Posterior cingulate gyrus (tissue), 11 donors: ENCODE measurements around the gene SMAD6.

Experiments used
- DNase-seq, 10 donors: peaks; one replicate each; pipeline versions ENCODE4 v3.0.0 to v3.0.0-alpha.2; 2020 to 2021; ENCODE audit warnings: mixed read lengths in 3 of 10
- intact Hi-C: fragments of 100-400 bp; cut with DNase I; formaldehyde crosslinking; loops from one replicate; pipeline ENCODE4 v1.15.1; 2023

Gene SMAD6

GRCh38 chr15:66716656-66717020, 14.6 kb downstream of the SMAD6 start:
- DNase-seq = peak in 1 of 10 donors; percentile 26
- intact Hi-C loops = no loop called here

- DNase-seq = peak in 1 of 10 donors; percentile 32
- intact Hi-C loops = no loop called here
Observed at GRCh38 chr15:66718220-66718988, 16.4 kb downstream of the SMAD6 start.

GRCh38 chr15:66719471-66719870, 17.4 kb downstream of the SMAD6 start:
- intact Hi-C loops = no loop called here

GRCh38 chr15:66720206-66721010, 18.4 kb downstream of the SMAD6 start:
- DNase-seq = peak in 1 of 10 donors; percentile 75
- intact Hi-C loops = no loop called here

More at GRCh38 chr15:66719471-66719870, 17.4 kb downstream of the SMAD6 start:
- peak in 1 of 10 donors; percentile 70 for DNase-seq

GRCh38 chr15:66721020-66721419, 19.0 kb downstream of the SMAD6 start:
- intact Hi-C loops = no loop called here
- DNase-seq = peak in 1 of 10 donors; percentile 24

GRCh38 chr15:66721501-66721937, 19.5 kb downstream of the SMAD6 start:
- intact Hi-C loops = no loop called here
- DNase-seq = peak in 1 of 10 donors; percentile 27

- intact Hi-C loops = no loop called here
- DNase-seq = peak in 1 of 10 donors; percentile 29
Observed at GRCh38 chr15:66721954-66722353, 19.9 kb downstream of the SMAD6 start.

GRCh38 chr15:66722757-66723540, 20.9 kb downstream of the SMAD6 start:
- peak in 1 of 10 donors; percentile 65 for DNase-seq
- intact Hi-C loops = no loop called here

- DNase-seq = no peak
- intact Hi-C loops = no loop called here
Observed at GRCh38 chr15:66723826-66724731, 22.0 kb downstream of the SMAD6 start.

- intact Hi-C loops = no loop called here
- peak in 1 of 10 donors; percentile 59 for DNase-seq
Observed at GRCh38 chr15:66724732-66725463, 22.9 kb downstream of the SMAD6 start.

GRCh38 chr15:66725464-66725785, 23.4 kb downstream of the SMAD6 start:
- no peak for DNase-seq
- intact Hi-C loops = no loop called here

- DNase-seq = peak in 1 of 10 donors; percentile 33
- intact Hi-C loops = no loop called here
Observed at GRCh38 chr15:66726386-66726785, 24.4 kb downstream of the SMAD6 start.

GRCh38 chr15:66729331-66729951, 27.4 kb downstream of the SMAD6 start:
- peak in 1 of 10 donors; percentile 72 for DNase-seq
- intact Hi-C loops = no loop called here

- peak in 1 of 10 donors; percentile 16 for DNase-seq
- intact Hi-C loops = no loop called here
Observed at GRCh38 chr15:66730168-66731021, 28.4 kb downstream of the SMAD6 start.

- peak in 4 of 10 donors; percentile 20 to 84 (median 40) for DNase-seq
- intact Hi-C loops = no loop called here
Observed at GRCh38 chr15:66733976-66734375, 31.9 kb downstream of the SMAD6 start.

GRCh38 chr15:66734961-66735908, 33.2 kb downstream of the SMAD6 start:
- intact Hi-C loops = no loop called here
- peak in 1 of 10 donors; percentile 81 for DNase-seq

- intact Hi-C loops = no loop called here
- peak in 5 of 10 donors; percentile 32 to 86 (median 50) for DNase-seq
Observed at GRCh38 chr15:66735909-66736305, 33.9 kb downstream of the SMAD6 start.
